IPS DF 19.7 (cell line): ENCODE results near the gene EPHX1.
"Not testable (repeated sequence)": the region's sequence is repeated elsewhere in the genome, so short reads cannot be mapped to it uniquely, and the experiment has no call there.

Experiments used
- DNase-seq: peaks from one replicate; pipeline ENCODE4 v3.0.0-alpha.2; 2013; ENCODE audit warnings: low read depth, low spot score

The EPHX1 gene

DNA sequence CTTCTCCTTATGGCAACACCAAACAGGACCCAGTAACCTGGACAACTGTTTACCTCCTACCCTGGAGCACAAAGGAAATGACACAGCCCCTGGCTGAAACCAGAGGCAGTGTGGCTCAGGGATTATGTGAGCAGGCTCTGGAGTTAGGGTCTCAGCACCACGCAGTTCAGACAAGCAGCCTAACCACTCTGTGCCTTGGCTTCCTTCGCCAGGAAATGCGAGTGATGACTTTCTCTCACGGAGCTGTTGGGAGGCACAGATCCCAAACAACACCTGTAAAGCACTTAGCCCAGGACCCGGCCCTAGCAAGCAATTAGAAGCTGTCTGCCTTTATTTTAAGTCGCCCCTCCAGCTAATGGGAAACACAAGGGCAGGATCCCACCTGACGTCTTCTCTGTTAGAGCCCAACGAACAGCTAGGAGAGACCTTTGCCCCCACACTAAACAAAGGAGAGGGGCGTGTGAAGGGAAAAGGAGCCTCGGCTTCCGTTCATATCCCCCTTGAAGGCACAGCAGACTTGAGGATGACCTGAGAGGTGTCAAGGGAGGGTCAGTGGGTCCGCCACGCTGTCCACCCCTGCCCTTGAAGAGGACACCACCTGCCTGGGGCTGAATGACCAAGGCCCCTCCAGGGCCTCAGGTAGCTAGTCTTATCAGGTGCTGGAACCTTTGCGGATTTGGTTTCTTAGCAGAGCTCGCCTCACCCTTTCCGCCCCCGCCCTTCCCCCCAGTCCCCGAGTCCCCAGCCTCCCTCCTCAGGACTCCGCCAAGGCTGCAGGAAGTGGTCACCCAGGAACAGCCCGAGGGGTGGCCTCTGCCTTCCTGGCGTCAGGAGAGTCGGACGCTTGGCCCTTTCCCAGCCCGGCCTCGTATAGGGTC is 71.4 kb downstream of the EPHX1 start:
- DNase-seq: no peak

DNA sequence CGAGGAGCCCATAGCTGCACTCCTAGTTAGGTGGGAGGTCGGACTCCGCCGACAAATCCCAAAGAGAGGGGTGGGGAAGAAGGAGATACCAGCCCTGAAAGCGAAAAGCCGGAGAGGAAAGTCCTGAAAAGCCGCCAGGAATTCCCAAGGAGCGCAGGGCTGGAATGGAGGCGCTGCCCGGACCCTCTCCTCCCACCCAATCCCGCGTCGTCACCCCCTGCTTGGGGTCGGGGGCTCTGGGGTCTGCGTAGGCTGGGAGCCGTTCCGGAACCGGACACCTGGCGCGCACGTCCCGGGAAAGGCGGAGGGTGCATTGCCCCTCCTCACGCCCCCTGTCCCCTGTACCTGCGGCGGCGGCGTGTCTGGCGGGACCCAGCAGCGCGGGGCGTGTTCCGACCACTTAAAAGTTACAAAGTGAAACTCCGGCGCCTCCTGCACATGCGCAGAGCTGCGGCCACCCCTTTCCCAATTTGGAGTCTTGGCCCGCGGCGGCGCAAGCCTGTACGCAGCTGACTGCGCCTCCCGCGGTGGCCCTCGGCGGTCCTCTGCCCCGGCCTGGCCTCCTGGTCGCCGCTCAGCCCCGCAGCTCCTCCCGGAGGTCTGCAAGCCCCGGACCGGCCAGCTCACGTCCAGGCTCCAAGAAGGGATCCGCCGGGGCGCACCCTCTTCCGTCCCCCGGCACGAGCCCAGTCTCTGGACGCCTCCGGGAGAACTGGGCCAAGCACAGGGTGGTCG is 72.2 kb downstream of the EPHX1 start, which contains the start of gene TMEM63A:
Gene TMEM63A, minus strand, starts transcription at position 422 of the 735 bp plus-strand sequence. CDS start 4,800 bp downstream, outside the sequence.
- no peak for DNase-seq

DNA sequence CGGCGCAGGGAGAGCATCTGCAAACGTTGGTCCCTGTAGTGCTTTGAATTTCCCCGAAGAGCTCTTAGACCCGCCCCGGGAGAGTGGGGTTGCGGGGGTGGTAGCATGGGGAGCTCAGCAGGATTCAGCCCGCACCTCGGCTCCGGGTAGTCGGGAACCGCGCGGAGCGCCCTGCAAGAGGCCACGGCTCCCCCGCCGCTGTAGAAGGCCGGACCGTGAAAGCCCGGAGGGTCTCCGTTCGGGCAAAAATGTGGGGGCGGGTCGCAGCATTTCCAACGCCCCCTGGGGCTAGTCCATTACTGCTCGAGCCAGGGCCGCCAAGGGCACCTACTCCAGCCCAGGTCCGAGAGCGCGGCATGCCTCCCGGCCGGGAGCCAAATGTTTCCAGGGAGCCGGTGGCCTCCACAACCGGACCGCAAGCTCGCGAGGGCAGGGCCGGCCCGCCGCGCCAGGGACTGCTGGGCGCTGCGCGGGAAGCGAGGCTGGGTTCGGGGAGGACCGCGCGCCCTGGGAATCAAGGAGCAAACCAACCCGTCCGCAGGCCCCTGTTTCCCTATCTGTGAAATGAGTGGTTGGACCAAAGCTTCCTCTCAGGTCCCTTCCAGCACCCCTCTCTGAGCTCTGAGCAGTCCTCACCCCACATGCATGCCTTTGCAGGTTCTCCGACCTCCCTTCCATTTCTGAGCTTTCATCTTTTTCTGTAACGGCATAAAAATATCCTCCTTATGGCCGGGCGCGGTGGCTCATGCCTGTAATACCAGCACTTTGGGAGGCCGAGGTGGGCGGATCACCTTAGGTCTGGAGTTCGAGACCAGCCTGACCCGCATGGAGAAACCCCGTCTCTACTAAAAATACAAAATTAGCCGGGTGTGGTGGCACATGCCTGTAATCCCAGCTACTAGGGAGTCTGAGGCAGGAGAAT is 73.0 kb downstream of the EPHX1 start:
- DNase-seq: no peak

DNA sequence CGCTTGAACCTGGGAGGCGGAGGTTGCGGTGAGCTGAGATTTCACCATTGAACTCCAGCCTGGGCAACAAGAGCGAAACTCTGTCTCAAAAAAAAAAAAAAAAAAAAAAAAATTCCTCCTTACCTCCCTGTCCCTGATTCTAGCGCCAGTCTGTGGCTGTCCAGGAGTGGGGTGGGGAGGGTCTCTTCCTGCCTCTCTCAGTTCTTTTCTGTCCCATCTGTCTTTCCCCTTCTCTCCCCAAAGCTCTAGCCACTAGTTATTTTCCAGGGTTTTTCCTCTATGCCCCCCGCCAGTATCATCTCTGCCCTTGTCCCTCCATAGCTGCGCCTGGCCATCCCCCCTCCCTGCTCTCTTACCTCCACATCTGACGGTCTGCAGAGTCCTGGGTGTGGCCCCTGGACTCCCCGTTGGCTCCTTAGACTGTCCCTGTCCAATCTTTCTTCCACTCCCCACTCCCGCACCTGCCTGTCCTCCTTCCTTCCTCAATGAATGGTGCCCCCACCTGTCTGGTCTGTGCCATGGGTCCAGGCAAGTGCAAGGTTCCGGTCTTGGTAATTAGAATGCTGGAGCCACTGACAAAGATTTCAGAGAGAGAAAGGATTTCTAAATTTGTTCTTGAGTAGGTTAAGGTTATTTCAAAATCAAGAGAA is 73.8 kb downstream of the EPHX1 start:
- DNase-seq: no peak

DNA sequence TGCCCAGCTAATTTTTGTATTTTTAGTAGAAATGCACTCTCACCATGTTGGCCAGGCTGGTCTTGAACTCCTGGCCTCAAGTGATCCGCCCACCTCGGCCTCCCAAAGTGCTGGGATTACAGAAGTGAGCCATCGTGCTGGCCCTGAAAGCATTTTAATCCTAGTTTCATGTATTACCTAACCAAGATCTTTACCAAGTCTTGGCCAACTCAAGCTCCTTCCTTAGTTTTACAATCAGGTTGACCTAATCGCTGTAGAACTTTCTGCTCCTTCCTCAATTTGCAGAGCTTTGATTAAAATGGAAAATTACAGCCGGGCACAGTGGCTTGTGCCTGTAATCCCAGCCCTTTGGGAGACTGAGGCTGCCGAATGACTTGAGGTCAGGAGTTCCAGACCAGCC is 75.4 kb downstream of the EPHX1 start:
- DNase-seq: no peak

DNA sequence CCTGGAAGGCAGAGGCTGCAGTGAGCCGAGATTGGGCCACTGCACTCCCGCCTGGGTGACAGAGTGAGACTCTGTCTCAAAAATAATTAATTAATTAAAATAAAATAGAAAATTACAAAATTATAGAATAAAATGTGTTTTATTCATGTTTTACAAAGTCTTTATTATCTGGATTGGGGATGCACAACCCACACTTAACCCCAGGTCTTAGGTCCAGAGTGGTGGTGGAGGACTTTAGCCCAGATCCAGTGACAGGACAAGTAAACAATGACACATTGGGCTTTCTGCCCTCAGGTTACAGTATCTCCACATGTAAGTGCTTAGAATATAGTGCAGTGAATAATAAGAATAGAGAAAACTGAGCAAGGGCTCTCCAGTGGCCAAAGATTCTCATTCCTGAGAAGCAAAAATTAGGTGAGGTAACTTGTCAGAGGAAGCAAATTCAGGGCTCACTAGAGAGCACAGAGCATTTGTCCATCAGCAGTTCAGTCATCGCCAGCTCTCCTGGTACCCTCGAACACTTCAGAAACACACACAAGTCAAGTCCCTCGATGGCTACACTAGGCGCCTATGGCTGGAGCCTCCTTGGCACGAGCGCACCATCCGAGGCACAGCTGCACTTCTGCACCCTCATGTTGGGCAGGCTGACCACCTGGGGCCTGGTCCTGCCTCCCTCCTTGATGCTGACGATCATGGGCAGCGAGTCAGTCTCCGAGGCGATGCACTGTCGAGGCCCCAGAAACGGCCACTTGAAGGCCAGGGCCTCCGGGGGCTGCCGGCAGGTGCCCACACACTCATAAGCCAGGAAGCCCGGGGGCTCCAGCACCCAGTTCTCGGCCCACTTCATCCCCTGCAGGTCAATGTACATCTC is 76.5 kb downstream of the EPHX1 start:
- DNase-seq: no peak

DNA sequence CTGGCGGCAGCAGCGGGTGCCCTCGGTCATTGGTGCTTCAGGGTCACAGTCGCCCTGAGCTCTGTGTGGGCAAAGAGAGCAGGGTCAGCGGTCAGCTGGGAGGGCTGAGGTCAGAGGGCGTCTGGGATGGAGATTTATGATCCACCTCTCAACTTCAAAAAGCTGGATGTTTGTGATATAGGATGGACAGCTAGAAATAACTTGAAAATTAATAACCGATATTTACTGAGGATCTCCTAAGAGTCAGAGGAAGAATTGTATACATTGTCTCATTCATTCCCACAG is 77.0 kb downstream of the EPHX1 start:
- DNase-seq: no peak

DNA sequence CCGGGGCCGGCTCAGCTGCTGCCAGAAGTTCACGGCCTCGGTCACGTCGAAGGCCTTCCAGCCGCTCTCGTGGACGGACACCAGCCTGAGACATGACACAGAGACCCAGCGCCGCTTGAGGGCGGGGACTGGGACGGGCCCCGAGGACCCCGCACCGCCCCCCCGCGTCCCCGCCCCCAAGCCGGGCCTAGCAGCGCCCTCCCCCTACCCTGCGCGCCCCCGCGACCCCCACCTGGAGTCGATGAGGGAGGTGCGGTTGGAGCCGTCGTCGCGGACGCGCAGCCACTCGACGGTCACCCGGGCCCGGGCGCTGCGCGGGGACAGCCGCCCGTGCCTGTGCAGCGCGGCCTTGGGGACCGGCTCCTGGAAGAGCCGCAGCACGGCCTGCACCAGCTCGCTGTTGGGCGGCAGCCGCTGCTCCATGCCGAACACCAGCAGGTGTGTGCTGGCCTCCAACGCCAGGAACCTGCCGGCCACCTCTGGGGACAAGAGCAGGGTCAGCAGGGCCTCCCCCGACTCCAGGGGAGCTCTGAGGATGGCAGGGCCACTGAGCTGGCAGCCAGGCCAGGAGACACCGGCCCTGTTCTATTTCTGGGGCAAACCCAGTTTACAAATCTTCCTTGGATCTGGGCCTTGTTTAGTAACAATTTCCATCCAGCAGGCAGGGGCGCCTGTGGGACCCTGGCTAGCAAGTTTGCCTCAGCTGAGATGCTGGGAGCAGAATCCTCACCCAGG is 77.8 kb downstream of the EPHX1 start:
- DNase-seq: not testable (repeated sequence)

DNA sequence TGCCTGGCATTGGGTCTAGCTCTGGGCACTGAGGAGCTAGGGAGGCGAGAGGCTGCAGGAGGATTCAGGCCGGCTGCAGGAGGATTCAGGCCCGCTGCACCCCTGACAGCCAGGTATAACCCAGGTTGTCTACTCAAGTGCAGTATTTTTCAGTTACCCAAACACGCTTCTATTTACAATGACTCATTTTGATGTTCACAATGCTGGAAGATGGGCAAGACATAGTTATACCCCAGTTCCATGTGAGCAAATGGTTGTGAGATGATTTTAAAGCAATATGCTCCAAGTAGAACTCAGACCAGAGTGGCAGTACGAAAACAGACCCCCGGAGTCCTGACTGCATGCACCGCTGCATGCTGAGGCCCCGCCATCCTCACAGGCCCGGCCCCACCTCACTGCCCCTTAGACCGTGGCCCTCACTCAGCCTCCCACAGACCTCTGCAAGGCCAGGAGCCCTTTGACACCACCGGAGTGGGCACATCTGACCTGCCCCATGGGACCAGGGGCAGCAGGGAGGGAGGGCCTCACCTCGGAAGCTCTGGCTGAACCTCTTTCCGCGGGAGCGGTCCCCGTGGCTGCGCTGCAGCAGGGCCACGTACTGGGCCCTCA is 78.5 kb downstream of the EPHX1 start:
- DNase-seq: no peak

DNA sequence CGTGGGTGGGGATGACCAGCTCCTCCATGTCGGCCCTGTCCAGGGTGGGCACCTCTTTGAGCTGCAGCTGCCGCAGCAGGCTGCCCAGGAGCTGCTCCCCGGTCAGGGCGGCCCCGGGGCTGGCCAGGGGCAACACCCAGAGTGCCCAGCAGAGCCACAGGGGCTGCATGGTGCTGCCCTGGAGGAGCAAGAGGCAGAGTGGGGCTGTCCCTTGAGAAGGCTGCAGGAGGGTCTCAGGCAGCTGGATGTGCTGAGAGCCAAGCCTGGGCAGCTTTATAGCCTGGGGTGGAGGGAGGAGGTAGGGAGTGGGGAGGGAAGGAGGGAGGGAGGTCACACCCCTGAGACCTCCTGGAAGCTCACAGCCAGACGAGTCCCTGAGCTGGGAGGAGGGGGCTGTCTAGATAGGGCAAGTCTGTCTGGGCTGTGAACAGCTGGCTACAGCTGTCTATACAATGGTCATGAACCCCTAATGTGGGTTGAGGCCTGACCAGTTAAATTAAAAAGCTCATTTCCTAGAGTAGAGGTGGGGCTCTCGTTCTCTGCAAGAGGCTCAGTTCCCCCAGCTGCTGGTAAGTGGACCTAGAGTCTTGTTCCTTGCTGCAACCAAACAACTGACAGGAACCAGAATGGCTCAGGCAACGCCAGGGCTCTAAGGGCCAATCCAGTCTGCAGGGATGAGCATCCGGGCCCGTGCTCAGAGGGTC is 79.1 kb downstream of the EPHX1 start, which contains the start of gene LEFTY1:
Gene LEFTY1, minus strand, starts transcription at position 249 of the 704 bp plus-strand sequence. Its CDS starts 80 bp downstream, at position 169.
- no peak for DNase-seq

DNA sequence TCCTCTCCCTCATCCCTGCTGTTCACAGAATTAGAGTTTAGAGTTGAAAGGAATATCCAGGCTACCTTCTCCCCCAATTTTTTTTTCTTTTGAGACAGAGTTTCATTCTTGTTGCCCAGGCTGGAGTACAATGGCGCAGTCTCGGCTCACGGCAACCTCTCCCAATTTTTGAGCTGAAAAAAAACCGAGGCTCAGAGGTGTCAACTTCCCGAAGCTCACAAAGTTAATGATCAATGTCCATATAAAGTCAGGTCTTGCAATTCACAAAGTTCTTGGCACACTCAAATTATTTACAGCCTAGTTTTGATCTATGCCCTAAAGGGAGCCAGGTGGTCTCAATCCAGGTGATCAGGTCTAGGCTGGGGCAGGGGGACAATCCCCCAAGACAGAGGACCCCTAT is 79.8 kb downstream of the EPHX1 start:
- DNase-seq: no peak

DNA sequence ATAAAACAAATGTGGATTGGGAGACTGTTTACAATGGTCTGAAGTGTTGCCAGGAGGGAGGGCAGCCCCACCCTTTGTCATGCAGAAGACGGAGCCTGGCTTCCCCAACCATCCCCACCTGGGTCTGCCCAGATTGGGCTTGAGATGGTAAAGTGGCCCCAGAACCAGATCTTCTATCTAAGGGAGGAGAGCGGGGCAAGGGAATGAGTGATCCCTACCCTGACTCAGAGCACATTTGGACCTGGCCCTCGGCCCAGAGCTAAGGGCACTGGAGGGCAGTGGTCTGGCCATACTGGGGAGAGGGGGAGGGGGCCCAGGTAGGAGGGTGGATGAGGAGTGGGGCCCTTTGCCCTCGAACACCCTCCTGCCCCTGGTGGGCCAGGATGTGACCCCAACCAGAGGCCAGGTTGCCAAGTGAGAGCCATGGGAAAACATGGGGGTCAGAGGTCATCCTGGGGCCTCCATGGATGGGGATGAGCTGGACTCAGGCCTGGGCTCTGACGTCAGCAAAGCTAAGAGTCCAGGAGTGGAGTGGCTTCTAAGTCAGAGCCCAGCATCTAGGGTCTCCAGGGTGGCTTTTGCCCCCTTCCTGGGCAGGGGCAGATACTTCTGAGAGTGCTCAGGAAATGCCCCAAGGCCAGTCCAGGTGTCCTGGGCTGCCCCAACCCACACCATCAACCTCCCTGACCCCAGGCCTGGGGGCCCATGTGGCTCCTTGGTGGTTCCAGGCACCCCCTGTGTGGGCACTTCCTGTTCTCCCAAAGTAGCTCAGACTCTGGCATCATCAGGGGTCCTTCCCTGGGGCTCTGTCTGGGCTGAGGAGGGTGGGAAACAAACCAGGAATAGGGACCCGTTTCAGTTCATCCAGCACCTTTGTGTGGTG is 80.7 kb downstream of the EPHX1 start:
- DNase-seq: no peak

DNA sequence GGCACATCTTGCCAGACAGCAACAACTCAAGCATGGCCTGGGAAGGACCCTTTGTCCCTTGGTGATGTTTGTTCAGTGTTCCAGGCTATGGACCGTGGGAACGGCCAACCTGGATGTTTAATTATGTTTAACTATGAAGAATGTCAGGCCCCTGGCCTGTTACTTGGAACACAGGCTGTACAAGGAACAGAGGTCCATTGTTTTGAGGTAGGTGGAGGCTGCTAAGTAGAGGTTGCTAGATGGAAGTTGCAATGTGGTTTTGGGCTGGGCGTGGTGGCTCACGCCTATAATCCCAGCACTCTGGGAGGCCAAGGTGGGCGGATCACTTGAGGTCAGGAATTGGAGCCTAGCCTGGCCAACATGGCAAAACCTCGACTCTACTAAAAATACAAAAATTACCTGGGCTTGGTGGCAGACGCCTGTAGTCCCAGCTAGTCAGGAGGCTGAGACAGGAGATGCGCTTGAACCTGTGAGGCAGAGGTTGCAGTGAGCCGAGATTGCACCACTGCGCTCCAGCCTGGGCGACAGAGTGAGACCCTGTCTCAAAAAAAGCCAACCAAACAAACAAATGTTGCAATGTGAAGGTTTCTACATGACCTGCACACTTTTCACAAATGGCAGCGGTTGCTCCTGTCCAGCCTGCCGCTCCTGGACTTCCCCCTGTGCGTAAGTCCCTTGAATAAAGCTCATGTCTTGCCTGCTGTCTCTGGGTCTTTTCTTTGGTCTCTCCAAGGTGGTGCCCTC is 81.5 kb downstream of the EPHX1 start:
- no peak for DNase-seq

DNA sequence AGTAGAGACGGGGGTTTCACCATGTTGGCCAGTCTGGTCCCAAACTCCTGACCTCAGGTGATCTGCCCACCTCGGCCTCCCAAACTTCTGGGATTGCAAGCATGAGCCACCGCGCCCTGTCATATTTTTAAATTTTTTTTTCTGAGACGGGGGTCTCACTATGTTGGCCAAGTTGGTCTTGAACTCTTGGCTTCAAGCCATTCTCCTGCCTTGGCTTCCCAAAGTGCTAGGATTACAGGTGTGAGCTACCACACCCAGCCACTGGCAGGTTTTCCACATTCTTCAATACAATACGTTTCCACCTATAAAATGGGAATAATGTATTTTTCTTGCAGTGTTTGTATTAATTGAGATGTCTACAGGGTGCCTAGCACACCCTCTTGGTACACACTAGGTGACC is 82.4 kb downstream of the EPHX1 start:
- DNase-seq: no peak
